ENCODE measurements around the gene MYCL. TPM values are rescaled to one million over a fixed set of nuclear protein-coding genes. Genes with fewer than 3 reads are reported as not detected.

The MYCL gene
- total and polyA plus RNA-seq, 2 of the 8 experiments (the other 6 are each of a cell fraction or from before 2014, with no cell fraction given) = 20.3 to 28.8 TPM

DNA sequence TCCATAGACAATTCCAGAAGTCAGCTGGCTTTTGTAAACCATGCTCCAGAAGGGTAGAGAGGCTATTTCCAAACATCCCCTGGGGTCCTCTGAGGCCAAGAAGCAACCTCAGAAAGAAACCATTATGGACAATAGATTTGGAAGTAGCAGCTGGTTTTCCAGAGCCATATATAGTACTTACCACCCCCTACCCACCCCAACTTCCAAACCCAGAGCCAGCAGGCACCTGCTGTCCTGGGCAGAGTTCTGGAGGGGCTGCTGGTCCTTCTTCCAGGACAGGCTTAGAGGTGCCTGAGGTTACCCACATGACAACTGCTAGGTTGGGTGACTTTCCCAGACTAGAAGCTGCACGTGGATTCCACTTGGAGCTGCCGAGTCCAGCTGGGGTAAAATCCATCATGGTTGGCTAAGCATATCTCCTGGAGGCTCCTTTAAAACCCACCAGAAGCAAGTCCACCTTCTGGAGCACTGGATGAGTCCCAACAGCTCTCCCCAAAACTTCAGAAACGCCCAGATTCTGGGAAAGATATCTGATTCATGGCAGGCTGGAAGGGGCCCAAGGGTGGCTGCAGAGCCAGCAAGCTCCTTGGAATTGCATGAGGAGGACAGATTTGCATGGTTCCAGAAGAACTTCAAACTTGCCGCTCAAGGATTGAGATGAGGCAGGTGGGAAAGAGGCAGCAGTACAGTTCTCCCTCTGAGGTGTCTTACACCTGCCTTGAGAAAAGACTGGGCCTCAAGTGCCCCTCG is 5.8 kb downstream of the MYCL start:
- H4K91ac ChIP-seq (replicated peaks; ENCODE audit: insufficient read length, low read length) = no peak overlapping the region
- no peak overlapping the region for H3K18ac ChIP-seq (ENCODE audit: extremely low read depth, low read length)
- H2BK5ac ChIP-seq (ENCODE audit: low read depth, low read length) = no peak overlapping the region
- FAIRE-seq (no peak), DNase-seq (ENCODE audit: low read depth in 1 of 2, low spot score in 2 of 2) (no peak)
- no peak overlapping the region for H2BK15ac ChIP-seq (ENCODE audit: low read length)
- peaks cover 0 to 14% of the 10 kb centered on the region in 2 experiments; a peak in 1 of 4 replicates for H3K79me2 ChIP-seq (ENCODE audit: control insufficient read depth in 1 of 2, insufficient read depth in 2 of 2, low read length in 2 of 2)
- no peak overlapping the region for H3K23ac ChIP-seq (ENCODE audit: insufficient read length)
- TF ChIP-seq ASH2L (IDR thresholded peaks at IDR 0.05; ENCODE audit: low read length) = no peak
- TF ChIP-seq PHF8 (conservative IDR thresholded peaks at IDR 0.05; ENCODE audit: low read depth, low read length) = no peak
- no peak for TF ChIP-seq SIRT6 (IDR thresholded peaks at IDR 0.05; ENCODE audit: low read length)
- TF ChIP-seq POU5F1 (IDR thresholded peaks at IDR 0.05; ENCODE audit: low read depth, low read length) = no peak
- H2BK12ac ChIP-seq (ENCODE audit: low read depth, low read length) = no peak overlapping the region
- H3K27ac ChIP-seq (ENCODE audit: low read depth, low read length) = no peak overlapping the region
- no peak overlapping the region for H3K56ac ChIP-seq (replicated peaks; ENCODE audit: insufficient read length, low read depth, low read length)
- peaks cover 13% of the 10 kb centered on the region for H3K23me2 ChIP-seq (ENCODE audit: low read depth, low read length)
- 86% methylated on average over 5 of the region's 5 CpGs; no CpG with 5 or more reads in 1 of the 2 experiments for WGBS, 2 experiments (ENCODE audit: extremely low coverage in 1 of 2, insufficient coverage in 1 of 2, insufficient read length in 1 of 2, insufficient replicate concordance in 2 of 2, low coverage in 1 of 2, low lambda C conversion rate in 2 of 2, missing lambda C conversion rate in 1 of 2)
- H3K14ac ChIP-seq (ENCODE audit: insufficient read length) = no peak overlapping the region
- H4K5ac ChIP-seq (ENCODE audit: insufficient read length, low read depth, low read length) = no peak overlapping the region
- H2AFZ ChIP-seq (ENCODE audit: low read length) = no peak overlapping the region
- no peaks in the 10 kb centered on the region for H3K9me3 ChIP-seq (ENCODE audit: insufficient read depth in 2 of 2, low read depth in 1 of 2, low read length in 1 of 2)
- peak overlapping the region; percentile 23; the same call in 1 of the 2 replicates for H2BK20ac ChIP-seq (ENCODE audit: low read length)
- no peak overlapping the region for H3K4ac ChIP-seq (replicated peaks; ENCODE audit: insufficient read length, low read depth, low read length)
- ChIA-PET POLR2A (ENCODE audit: partially characterized antibody) (interaction anchor here (0.6 to 4.7 kb wide), 9 partner anchors 9 to 144 kb away, joined by 3 to 17 read pairs (median 4); partner anchors contain the start of genes CAP1 and TRIT1), CTCF (ENCODE audit: partially characterized antibody) (interaction anchor here (0.5 to 17.0 kb wide), 11 partner anchors 11 to 242 kb away, joined by 3 to 184 read pairs (median 4); no protein-coding TSS in a partner anchor)
- H3K4me1 ChIP-seq (replicated peaks in 1 of 4; ENCODE audit: control insufficient read depth in 3 of 4, insufficient read depth in 4 of 4, low read length in 3 of 4) = peaks cover 28 to 60% (median 38%) of the 10 kb centered on the region in 4 experiments
- H3K36me3 ChIP-seq (ENCODE audit: control insufficient read depth in 2 of 4, insufficient read depth in 4 of 4, low read length in 3 of 4) = peaks cover 0 to 9% (median 0%) of the 10 kb centered on the region in 4 experiments; a peak in 1 of 8 replicates
- H3K4me3 ChIP-seq (ENCODE audit: extremely low read depth in 1 of 4, insufficient read depth in 2 of 4, low read depth in 3 of 4, low read length in 4 of 4) = no peak overlapping the region
- H2BK120ac ChIP-seq (replicated peaks; ENCODE audit: low read depth, low read length) = no peak overlapping the region
- H4K20me1 ChIP-seq (replicated peaks in 1 of 2; ENCODE audit: control insufficient read depth in 1 of 2, insufficient read depth in 2 of 2, low read length in 2 of 2) = no peaks in the 10 kb centered on the region
- no peak overlapping the region for H2AK5ac ChIP-seq (ENCODE audit: low read depth, low read length)
- H4K8ac ChIP-seq (ENCODE audit: extremely low read depth, insufficient read depth, low read length) = no peak overlapping the region
- peaks cover 0 to 3% (median 0%) of the 10 kb centered on the region in 4 experiments; a peak in 2 of 7 replicates for H3K27me3 ChIP-seq (replicated peaks in 1 of 4; ENCODE audit: control insufficient read depth in 3 of 4, extremely low read depth in 1 of 4, insufficient read depth in 3 of 4, low read length in 3 of 4)
- H3K9ac ChIP-seq (replicated peaks in 1 of 4; ENCODE audit: extremely low read depth in 1 of 4, low read depth in 3 of 4, low read length in 3 of 4) = no peak overlapping the region
- no peaks in the 10 kb centered on the region for H3K79me1 ChIP-seq (ENCODE audit: low read depth, low read length)
- H3K4me2 ChIP-seq (ENCODE audit: insufficient read depth in 1 of 2, low read depth in 2 of 2, low read length in 2 of 2) = no peak overlapping the region

Measured in H1 (cell line).